Spinal cord (tissue), 10 donors: ENCODE measurements around the gene RARB. TPM values are rescaled to one million over a fixed set of nuclear protein-coding genes. Genes with fewer than 3 reads are reported as not detected.
A peak's percentile ranks its signal among the peaks of the same experiment; 100 is the strongest.

ENCODE experiments used
- DNase-seq, 6 donors: peaks; one replicate each; pipeline versions ENCODE4 v3.0.0 to v3.0.0-alpha.2; 2013 to 2015; ENCODE audit warnings: low spot score in 6 of 6, low read depth in 4 of 6
- H3K27ac ChIP-seq: one replicate; pipeline ENCODE4 v1.5.1; 2013; ENCODE audit warnings: low read depth, low read length, control low read depth
- H3K27me3 ChIP-seq: one replicate; pipeline ENCODE4 v1.6.1; 2013; ENCODE audit warnings: low read length; ENCODE audit not compliant: control insufficient read depth, insufficient read depth
- H3K36me3 ChIP-seq: one replicate; pipeline ENCODE4 v1.6.1; 2013; ENCODE audit warnings: low read length; ENCODE audit not compliant: control insufficient read depth, insufficient read depth
- H3K4me1 ChIP-seq: one replicate; pipeline ENCODE4 v1.6.1; 2013; ENCODE audit warnings: low read length; ENCODE audit not compliant: control insufficient read depth, insufficient read depth
- H3K4me3 ChIP-seq: one replicate; pipeline ENCODE4 v1.5.1; 2013; ENCODE audit warnings: low read depth, low read length, control low read depth
- H3K9me3 ChIP-seq: one replicate; pipeline ENCODE4 v1.6.1; 2013; ENCODE audit warnings: low read length; ENCODE audit not compliant: control insufficient read depth, insufficient read depth
- WGBS: methylation state at CpG from one replicate; pipeline ENCODE4 v1.1.5; 2013; ENCODE audit warnings: missing lambda C conversion rate; ENCODE audit not compliant: insufficient coverage; 5-methylcytosine and 5-hydroxymethylcytosine counted together
- polyA plus RNA-seq, 2 donors: library from polyadenylated mRNA; unstranded; fragments of 120-200 nt; gene quantifications; one replicate each; pipeline ENCODE4 v1.2.1, GENCODE V29; 2013; ENCODE audit not compliant: insufficient read length in 2 of 2
- total RNA-seq, 2 donors: library from RNA; depleted of rRNA in 1 of 2; stranded (reverse); fragments of 120-200 nt in 1 of 2; fragments of >200 nt in 1 of 2; gene quantifications; one replicate each; pipeline versions ENCODE4 v1.2.3 to v1.2.4, GENCODE V29; 2013 to 2014
- donor health status: healthy.

RARB gene
- total and polyA plus RNA-seq, 4 donors: 11.7 to 43.8 (median 28.9) TPM

DNA sequence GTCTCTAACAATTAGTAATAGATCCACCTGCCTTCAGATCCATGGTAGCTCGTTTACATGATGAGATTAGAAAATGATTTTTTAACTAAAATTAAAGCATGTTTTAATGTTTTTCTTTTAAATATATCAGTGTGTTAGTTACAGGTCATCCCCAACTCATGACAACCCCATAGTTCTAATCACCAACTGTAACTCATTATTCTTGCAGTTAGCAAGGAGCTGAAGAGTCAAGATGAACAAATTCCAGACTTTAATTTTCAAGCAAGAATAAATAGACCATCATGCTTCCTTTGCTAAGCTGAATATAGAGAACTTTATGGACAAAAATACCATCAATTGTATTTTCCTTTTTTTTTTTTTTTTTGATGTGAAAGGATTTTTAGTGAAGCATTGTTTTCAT is 135.5 kb downstream of the RARB start:
- H3K27ac ChIP-seq: no peak overlapping the region
- no CpG with 5 or more reads among the region's 1 CpG for WGBS
- H3K36me3 ChIP-seq: no peaks in the 10 kb centered on the region
- H3K4me1 ChIP-seq: no peaks in the 10 kb centered on the region
- DNase-seq: no peak
- H3K4me3 ChIP-seq: no peak overlapping the region
- H3K27me3 ChIP-seq: no peaks in the 10 kb centered on the region
- no peaks in the 10 kb centered on the region for H3K9me3 ChIP-seq

DNA sequence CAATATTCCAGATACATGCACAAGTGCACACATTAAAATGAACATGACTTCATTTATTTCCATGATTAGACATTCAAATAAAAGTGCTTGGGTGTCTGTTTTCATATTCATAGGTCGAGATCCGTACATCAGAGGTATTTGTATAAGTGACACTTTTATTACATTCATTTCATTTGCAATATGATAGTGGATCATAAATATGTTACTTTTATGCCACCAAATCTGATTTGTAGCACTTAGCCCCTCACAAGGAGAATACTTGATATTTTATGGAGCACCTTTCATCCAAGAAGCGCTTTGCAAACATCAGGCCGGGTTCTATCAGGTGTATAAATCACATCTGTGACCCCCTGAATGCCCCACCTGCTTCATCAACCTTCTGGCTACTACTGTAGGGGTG is 136.0 kb downstream of the RARB start:
- no CpG with 5 or more reads among the region's 4 CpGs for whole genome bisulfite sequencing
- Histone ChIP-seq H3K9me3 (no peaks in the 10 kb centered on the region), H3K36me3 (no peaks in the 10 kb centered on the region), H3K27ac (no peak overlapping the region), H3K4me1 (no peaks in the 10 kb centered on the region), H3K27me3 (no peaks in the 10 kb centered on the region), H3K4me3 (no peak overlapping the region)
- DNase-seq: peak in 1 of 6 donors; percentile 22

DNA sequence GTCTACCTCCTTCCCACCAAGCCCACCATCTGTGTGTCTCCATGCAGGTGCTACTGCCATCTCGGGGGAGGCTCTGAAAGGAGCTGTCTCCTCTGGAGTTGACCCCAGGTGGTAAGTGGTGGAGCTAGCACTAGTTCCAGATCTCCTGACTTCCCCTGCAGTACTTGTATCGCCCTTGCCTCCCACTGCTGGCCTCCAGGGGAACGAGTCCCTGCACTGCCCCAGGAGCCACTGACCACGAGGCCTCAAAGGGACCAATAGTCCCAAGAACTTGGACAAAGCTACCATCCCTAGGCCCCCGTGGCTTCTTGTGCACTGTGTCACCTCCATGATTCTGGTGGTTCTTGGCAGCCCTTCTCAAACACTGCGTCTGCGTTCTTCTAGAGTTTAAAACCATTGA is 137.7 kb downstream of the RARB start:
- Histone ChIP-seq H3K9me3 (no peaks in the 10 kb centered on the region), H3K4me1 (no peaks in the 10 kb centered on the region), H3K27ac (no peak overlapping the region), H3K36me3 (no peaks in the 10 kb centered on the region), H3K27me3 (no peaks in the 10 kb centered on the region), H3K4me3 (no peak overlapping the region)
- DNase-seq: no peak
- 89% methylated on average over 6 of the region's 7 CpGs for WGBS

DNA sequence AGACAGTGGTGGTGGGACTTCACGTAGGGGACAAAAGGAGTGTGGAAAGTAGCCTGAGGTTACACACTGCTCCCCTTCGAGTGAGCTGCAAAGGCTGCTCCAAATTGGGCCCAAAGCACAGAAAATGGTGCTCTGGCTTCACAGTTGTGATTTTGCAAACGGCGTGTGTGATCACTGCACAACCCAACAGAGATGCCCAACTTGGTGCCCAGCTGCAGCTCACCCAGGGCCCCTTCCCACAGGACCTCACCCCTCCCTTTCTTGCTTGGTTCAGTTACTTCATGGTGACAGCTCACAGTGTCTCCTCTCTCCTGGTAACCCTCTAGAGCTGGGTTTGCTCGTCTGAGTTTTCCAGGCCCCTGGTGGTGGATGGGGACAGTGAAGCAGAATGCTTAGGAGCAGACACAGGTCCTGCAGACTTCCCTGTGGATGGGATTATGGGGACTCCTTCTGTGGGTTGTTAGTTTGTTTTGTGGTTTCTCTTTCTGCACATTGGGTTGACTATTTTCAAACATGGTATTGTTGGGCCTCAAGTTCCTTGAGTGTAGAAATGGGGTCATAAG is 138.4 kb downstream of the RARB start:
- H3K4me1 ChIP-seq: no peaks in the 10 kb centered on the region
- no peak overlapping the region for H3K4me3 ChIP-seq
- no peak overlapping the region for H3K27ac ChIP-seq
- no peaks in the 10 kb centered on the region for H3K9me3 ChIP-seq
- peaks cover 3% of the 10 kb centered on the region for H3K36me3 ChIP-seq
- 98% methylated on average over 4 of the region's 5 CpGs for WGBS
- no peak for DNase-seq
- H3K27me3 ChIP-seq: no peaks in the 10 kb centered on the region

DNA sequence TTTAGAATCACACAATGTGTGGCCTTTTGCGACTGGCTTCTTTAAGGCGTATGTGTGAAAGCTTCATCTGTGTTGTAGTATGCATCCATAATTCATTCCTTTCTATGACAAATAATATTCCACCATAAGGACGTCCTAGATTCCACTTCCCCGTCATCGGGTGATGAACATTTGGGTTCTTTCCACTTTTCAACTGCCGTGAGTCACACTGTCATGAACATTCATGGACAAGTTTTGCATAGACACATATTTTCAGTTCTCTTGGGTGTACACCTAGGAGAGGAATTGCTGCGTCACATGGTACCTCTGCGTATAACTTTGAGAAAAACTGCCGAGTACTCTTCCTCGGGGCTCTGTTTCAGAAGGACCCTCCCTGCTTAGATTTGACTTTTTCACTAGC is 139.3 kb downstream of the RARB start:
- Histone ChIP-seq H3K27ac (no peak overlapping the region), H3K4me3 (no peak overlapping the region), H3K4me1 (no peaks in the 10 kb centered on the region), H3K9me3 (no peaks in the 10 kb centered on the region), H3K36me3 (peaks cover 3% of the 10 kb centered on the region), H3K27me3 (no peaks in the 10 kb centered on the region)
- no peak for DNase-seq
- 82% methylated on average over 6 of the region's 10 CpGs for WGBS

DNA sequence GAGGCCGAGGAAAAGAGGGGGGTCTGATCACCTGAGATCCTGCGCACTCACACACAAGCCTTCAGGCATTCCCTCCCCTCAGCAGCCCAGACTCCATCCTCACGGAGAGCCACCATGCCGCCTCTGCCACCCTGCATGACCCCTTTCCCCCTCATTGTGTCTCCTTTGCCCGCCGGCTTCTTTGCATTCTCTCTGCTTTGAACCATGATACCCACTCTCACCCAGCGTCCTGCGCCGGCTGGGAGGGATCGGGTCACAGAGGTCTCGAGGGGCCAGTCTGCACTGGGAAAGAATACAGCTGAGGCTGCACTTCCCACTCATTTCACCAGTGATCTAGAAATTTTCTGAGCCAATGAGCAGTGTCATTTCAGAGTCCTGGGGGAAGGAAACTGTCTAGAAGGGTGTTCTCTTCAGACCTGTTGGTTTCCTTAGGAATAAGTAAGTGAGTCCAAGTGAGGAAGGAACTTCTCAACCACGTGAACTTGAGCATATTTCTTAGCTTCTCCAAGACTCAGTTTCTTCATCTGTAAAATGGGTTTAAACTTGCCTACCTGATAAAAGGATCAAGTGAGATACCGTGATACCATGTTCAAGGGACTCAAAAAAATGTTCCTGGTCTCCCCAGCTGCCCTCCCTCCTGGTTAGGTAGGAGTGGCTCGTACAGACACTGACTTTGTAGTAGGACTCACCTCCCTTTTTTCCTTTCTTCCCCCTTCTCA is 139.9 kb downstream of the RARB start:
- 94% methylated on average over 8 of the region's 14 CpGs for WGBS
- Histone ChIP-seq H3K4me3 (no peak overlapping the region), H3K9me3 (no peaks in the 10 kb centered on the region), H3K27me3 (no peaks in the 10 kb centered on the region), H3K27ac (no peak overlapping the region), H3K4me1 (no peaks in the 10 kb centered on the region), H3K36me3 (peaks cover 3% of the 10 kb centered on the region)
- DNase-seq: no peak

DNA sequence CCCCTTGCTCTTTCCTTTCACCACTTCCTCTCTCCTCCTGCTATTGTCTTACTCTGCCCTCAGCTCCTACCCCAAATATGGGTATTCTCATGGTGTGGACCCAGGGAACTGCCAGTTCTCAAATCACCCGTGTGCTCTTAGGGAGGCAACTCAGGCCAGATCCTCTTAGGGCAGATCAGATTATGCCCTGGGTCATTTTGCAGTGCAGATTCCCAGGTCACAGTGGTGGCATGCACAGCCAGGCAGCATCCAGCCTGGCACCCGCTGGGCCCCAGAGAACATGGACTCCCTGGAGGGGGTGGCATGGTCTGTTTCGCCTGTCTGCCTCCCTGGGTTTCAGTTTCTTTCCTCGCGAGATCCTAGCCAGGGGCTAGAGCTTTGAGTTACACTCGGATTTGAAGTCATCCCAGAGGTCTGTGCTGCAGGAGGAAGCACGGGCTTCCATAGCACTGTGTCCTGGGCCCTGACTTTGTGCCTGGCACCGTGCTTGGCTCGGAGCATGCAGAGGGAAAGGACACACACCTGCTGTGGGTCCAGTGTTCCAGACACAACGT is 140.5 kb downstream of the RARB start:
- H3K4me1 ChIP-seq: no peaks in the 10 kb centered on the region
- H3K27me3 ChIP-seq: no peaks in the 10 kb centered on the region
- no peak overlapping the region for H3K27ac ChIP-seq
- H3K36me3 ChIP-seq: peaks cover 3% of the 10 kb centered on the region
- DNase-seq: no peak
- no peaks in the 10 kb centered on the region for H3K9me3 ChIP-seq
- 93% methylated on average over 9 of the region's 10 CpGs for WGBS
- H3K4me3 ChIP-seq: no peak overlapping the region

DNA sequence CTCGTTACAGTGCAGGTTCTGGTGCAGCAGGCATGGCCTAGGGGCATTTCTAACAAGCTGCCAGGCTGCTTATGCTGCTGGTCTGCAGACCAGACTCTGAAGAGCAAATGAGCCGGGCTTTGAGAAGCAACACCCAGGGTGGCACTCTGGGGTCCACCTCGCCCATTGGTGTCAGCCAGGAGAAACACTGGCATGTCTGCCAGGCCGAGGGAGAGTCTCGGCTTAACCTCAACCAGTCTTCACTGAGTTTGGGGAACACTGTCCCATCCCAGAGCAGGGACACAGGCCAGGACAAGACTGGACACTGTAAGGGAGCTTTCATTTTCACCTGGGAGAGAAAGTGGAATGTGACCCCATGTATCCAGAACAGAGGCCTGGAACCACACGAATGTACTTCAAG is 143.2 kb downstream of the RARB start:
- DNase-seq: no peak
- Histone ChIP-seq H3K27me3 (no peaks in the 10 kb centered on the region), H3K4me1 (no peaks in the 10 kb centered on the region), H3K4me3 (no peak overlapping the region), H3K36me3 (peaks cover 3% of the 10 kb centered on the region), H3K27ac (no peak overlapping the region), H3K9me3 (no peaks in the 10 kb centered on the region)
- WGBS: 95% methylated on average over 5 of the region's 6 CpGs

DNA sequence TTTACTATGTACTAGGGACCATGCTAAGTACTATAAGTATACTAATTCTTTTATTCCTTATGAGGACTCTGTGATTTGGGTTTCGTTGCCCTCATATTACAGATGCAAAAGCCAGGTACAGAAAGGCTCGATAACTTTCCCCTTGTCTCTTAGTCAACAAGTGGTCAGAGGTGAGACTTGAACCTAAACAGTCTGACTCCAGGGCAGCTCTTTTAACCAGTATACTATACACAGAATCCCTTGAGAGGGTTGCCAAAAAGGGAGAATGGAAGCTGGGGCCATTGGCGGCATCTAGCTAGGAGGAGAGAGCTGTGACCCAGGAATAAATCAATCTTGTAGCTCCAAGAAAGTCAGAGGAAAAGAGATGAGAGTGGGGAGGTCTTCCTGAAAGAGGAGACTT is 144.3 kb downstream of the RARB start:
- Histone ChIP-seq H3K4me3 (no peak overlapping the region), H3K27me3 (no peaks in the 10 kb centered on the region), H3K9me3 (no peaks in the 10 kb centered on the region), H3K27ac (no peak overlapping the region), H3K36me3 (peaks cover 3% of the 10 kb centered on the region), H3K4me1 (no peaks in the 10 kb centered on the region)
- no peak for DNase-seq
- WGBS: 100% methylated on average over 1 of the region's 3 CpGs

DNA sequence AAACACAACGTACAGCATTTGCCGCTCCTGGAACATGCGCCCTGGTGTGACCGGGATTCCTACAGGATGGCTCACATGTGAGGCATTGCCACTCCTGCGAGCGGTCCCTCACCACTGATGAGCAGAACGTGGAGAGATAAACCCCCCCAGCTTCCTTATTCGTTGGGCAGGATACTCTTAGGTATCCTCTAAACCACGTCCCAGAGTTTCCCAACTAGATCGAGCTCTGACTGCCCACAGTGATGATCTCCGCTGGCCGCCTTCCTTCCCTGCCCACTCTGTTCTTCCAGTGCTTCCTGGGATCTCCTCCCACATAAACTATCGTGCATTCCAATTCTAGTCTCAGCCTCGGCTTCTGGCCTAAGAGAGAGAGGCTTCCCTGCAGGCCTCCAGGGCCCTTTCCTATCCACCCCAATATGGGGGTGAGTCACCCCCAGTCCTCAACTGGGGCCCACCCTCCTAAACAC is 144.9 kb downstream of the RARB start:
- Histone ChIP-seq H3K4me3 (no peak overlapping the region), H3K36me3 (peaks cover 3% of the 10 kb centered on the region), H3K27ac (no peak overlapping the region), H3K4me1 (no peaks in the 10 kb centered on the region), H3K27me3 (no peaks in the 10 kb centered on the region), H3K9me3 (no peaks in the 10 kb centered on the region)
- peak in 1 of 6 donors; percentile 23 for DNase-seq
- WGBS: 78% methylated on average over 14 of the region's 14 CpGs
